ENCODE data around the gene CDH11. TPM values are rescaled to one million over a fixed set of nuclear protein-coding genes. Genes with fewer than 3 reads are reported as not detected.

Gene CDH11
- total RNA-seq, 3 donors from 2014 or later = 0.10 to 0.66 (median 0.35) TPM

- H3K4me1 Mint-ChIP-seq (ENCODE audit: low read depth) = no peaks in the 10 kb centered on the region
- ATAC-seq (no peak), DNase-seq (no peak)
- no peak overlapping the region for H3K4me3 Mint-ChIP-seq
- peaks cover 27% of the 10 kb centered on the region for H3K9me3 Mint-ChIP-seq
- no peaks in the 10 kb centered on the region for H3K27me3 Mint-ChIP-seq (ENCODE audit: low read depth)
- H3K36me3 Mint-ChIP-seq (ENCODE audit: insufficient read depth) = no peaks in the 10 kb centered on the region
Observed at GRCh38 chr16:64977206-64977920, 144.5 kb downstream of the CDH11 start.

- Mint-ChIP-seq H3K4me3 (no peak overlapping the region), H3K4me1 (ENCODE audit: low read depth) (no peaks in the 10 kb centered on the region), H3K9me3 (peaks cover 22% of the 10 kb centered on the region), H3K36me3 (ENCODE audit: insufficient read depth) (no peaks in the 10 kb centered on the region), H3K27me3 (ENCODE audit: low read depth) (no peaks in the 10 kb centered on the region)
- no peak for ATAC-seq
- no peak for DNase-seq
Observed at GRCh38 chr16:64975821-64976220, 146.0 kb downstream of the CDH11 start.

GRCh38 chr16:64974381-64974780, 147.5 kb downstream of the CDH11 start:
- Mint-ChIP-seq H3K4me1 (ENCODE audit: low read depth) (no peaks in the 10 kb centered on the region), H3K36me3 (ENCODE audit: insufficient read depth) (no peaks in the 10 kb centered on the region), H3K4me3 (no peak overlapping the region), H3K27me3 (ENCODE audit: low read depth) (no peaks in the 10 kb centered on the region), H3K9me3 (peaks cover 10% of the 10 kb centered on the region)
- DNase-seq (no peak), ATAC-seq (no peak)

GRCh38 chr16:64973171-64973570, 148.7 kb downstream of the CDH11 start:
- H3K9me3 Mint-ChIP-seq = peaks cover 8% of the 10 kb centered on the region
- H3K4me3 Mint-ChIP-seq = no peak overlapping the region
- no peaks in the 10 kb centered on the region for H3K36me3 Mint-ChIP-seq (ENCODE audit: insufficient read depth)
- no peak for DNase-seq
- ATAC-seq = no peak
- H3K27me3 Mint-ChIP-seq (ENCODE audit: low read depth) = no peaks in the 10 kb centered on the region
- no peaks in the 10 kb centered on the region for H3K4me1 Mint-ChIP-seq (ENCODE audit: low read depth)

- no peaks in the 10 kb centered on the region for H3K36me3 Mint-ChIP-seq (ENCODE audit: insufficient read depth)
- no peaks in the 10 kb centered on the region for H3K4me1 Mint-ChIP-seq (ENCODE audit: low read depth)
- H3K27me3 Mint-ChIP-seq (ENCODE audit: low read depth) = no peaks in the 10 kb centered on the region
- DNase-seq = no peak
- H3K4me3 Mint-ChIP-seq = no peak overlapping the region
- ATAC-seq = no peak
- peaks cover 8% of the 10 kb centered on the region for H3K9me3 Mint-ChIP-seq
Observed at GRCh38 chr16:64971171-64971570, 150.7 kb downstream of the CDH11 start.

- Mint-ChIP-seq H3K4me3 (no peak overlapping the region), H3K36me3 (ENCODE audit: insufficient read depth) (no peaks in the 10 kb centered on the region), H3K27me3 (ENCODE audit: low read depth) (no peaks in the 10 kb centered on the region), H3K4me1 (ENCODE audit: low read depth) (no peaks in the 10 kb centered on the region), H3K9me3 (peaks cover 1% of the 10 kb centered on the region)
- no peak for DNase-seq
- ATAC-seq = no peak
Observed at GRCh38 chr16:64969221-64969620, 152.6 kb downstream of the CDH11 start.

GRCh38 chr16:64968539-64968938, 153.3 kb downstream of the CDH11 start:
- Mint-ChIP-seq H3K4me3 (no peak overlapping the region), H3K27me3 (ENCODE audit: low read depth) (no peaks in the 10 kb centered on the region), H3K36me3 (ENCODE audit: insufficient read depth) (no peaks in the 10 kb centered on the region), H3K9me3 (peaks cover 3% of the 10 kb centered on the region), H3K4me1 (ENCODE audit: low read depth) (no peaks in the 10 kb centered on the region)
- DNase-seq (no peak), ATAC-seq (no peak)

GRCh38 chr16:64964126-64964540, 157.7 kb downstream of the CDH11 start:
- Mint-ChIP-seq H3K4me1 (ENCODE audit: low read depth) (no peaks in the 10 kb centered on the region), H3K36me3 (ENCODE audit: insufficient read depth) (no peaks in the 10 kb centered on the region), H3K4me3 (no peak overlapping the region), H3K27me3 (ENCODE audit: low read depth) (no peaks in the 10 kb centered on the region), H3K9me3 (peaks cover 12% of the 10 kb centered on the region)
- no peak for DNase-seq
- no peak for ATAC-seq

GRCh38 chr16:64962786-64963185, 159.1 kb downstream of the CDH11 start:
- DNase-seq = no peak
- H3K4me1 Mint-ChIP-seq (ENCODE audit: low read depth) = no peaks in the 10 kb centered on the region
- H3K4me3 Mint-ChIP-seq = no peak overlapping the region
- no peaks in the 10 kb centered on the region for H3K36me3 Mint-ChIP-seq (ENCODE audit: insufficient read depth)
- ATAC-seq = no peak
- peaks cover 14% of the 10 kb centered on the region for H3K9me3 Mint-ChIP-seq
- H3K27me3 Mint-ChIP-seq (ENCODE audit: low read depth) = no peaks in the 10 kb centered on the region

GRCh38 chr16:64957246-64957645, 164.6 kb downstream of the CDH11 start:
- no peaks in the 10 kb centered on the region for H3K36me3 Mint-ChIP-seq (ENCODE audit: insufficient read depth)
- no peaks in the 10 kb centered on the region for H3K4me1 Mint-ChIP-seq (ENCODE audit: low read depth)
- no peak overlapping the region for H3K4me3 Mint-ChIP-seq
- peaks cover 5% of the 10 kb centered on the region for H3K9me3 Mint-ChIP-seq
- no peak for DNase-seq
- ATAC-seq = no peak
- H3K27me3 Mint-ChIP-seq (ENCODE audit: low read depth) = no peaks in the 10 kb centered on the region

GRCh38 chr16:64952177-64952576, 169.7 kb downstream of the CDH11 start:
- Mint-ChIP-seq H3K4me3 (no peak overlapping the region), H3K27me3 (ENCODE audit: low read depth) (no peaks in the 10 kb centered on the region), H3K4me1 (ENCODE audit: low read depth) (no peaks in the 10 kb centered on the region), H3K36me3 (ENCODE audit: insufficient read depth) (no peaks in the 10 kb centered on the region), H3K9me3 (peaks cover 10% of the 10 kb centered on the region)
- ATAC-seq = no peak
- no peak for DNase-seq

GRCh38 chr16:64951193-64951592, 170.7 kb downstream of the CDH11 start:
- DNase-seq (no peak), ATAC-seq (no peak)
- Mint-ChIP-seq H3K27me3 (ENCODE audit: low read depth) (no peaks in the 10 kb centered on the region), H3K36me3 (ENCODE audit: insufficient read depth) (no peaks in the 10 kb centered on the region), H3K4me1 (ENCODE audit: low read depth) (no peaks in the 10 kb centered on the region), H3K9me3 (peaks cover 10% of the 10 kb centered on the region), H3K4me3 (no peak overlapping the region)

GRCh38 chr16:64950731-64951130, 171.1 kb downstream of the CDH11 start:
- Mint-ChIP-seq H3K9me3 (peaks cover 14% of the 10 kb centered on the region), H3K27me3 (ENCODE audit: low read depth) (no peaks in the 10 kb centered on the region), H3K4me1 (ENCODE audit: low read depth) (no peaks in the 10 kb centered on the region), H3K4me3 (no peak overlapping the region), H3K36me3 (ENCODE audit: insufficient read depth) (no peaks in the 10 kb centered on the region)
- DNase-seq = no peak
- ATAC-seq = no peak

GRCh38 chr16:64950262-64950661, 171.6 kb downstream of the CDH11 start:
- ATAC-seq (no peak), DNase-seq (no peak)
- no peak overlapping the region for H3K4me3 Mint-ChIP-seq
- H3K27me3 Mint-ChIP-seq (ENCODE audit: low read depth) = no peaks in the 10 kb centered on the region
- H3K36me3 Mint-ChIP-seq (ENCODE audit: insufficient read depth) = no peaks in the 10 kb centered on the region
- peaks cover 14% of the 10 kb centered on the region for H3K9me3 Mint-ChIP-seq
- no peaks in the 10 kb centered on the region for H3K4me1 Mint-ChIP-seq (ENCODE audit: low read depth)

- DNase-seq (no peak), ATAC-seq (no peak)
- peaks cover 25% of the 10 kb centered on the region for H3K9me3 Mint-ChIP-seq
- H3K4me3 Mint-ChIP-seq = no peak overlapping the region
- no peaks in the 10 kb centered on the region for H3K36me3 Mint-ChIP-seq (ENCODE audit: insufficient read depth)
- no peaks in the 10 kb centered on the region for H3K27me3 Mint-ChIP-seq (ENCODE audit: low read depth)
- H3K4me1 Mint-ChIP-seq (ENCODE audit: low read depth) = no peaks in the 10 kb centered on the region
Observed at GRCh38 chr16:64948056-64948455, 173.8 kb downstream of the CDH11 start.

Data from activated T-cell treated with anti-CD3 and anti-CD28 coated beads, Interleukin-2, amount 50 U/mL, for 4 hours (primary cell).